Right lung (tissue), 5 donors: ENCODE measurements around the gene PDGFRA. TPM values are rescaled to one million over a fixed set of nuclear protein-coding genes. Genes with fewer than 3 reads are reported as not detected.
"Not testable (repeated sequence)": the region's sequence is repeated elsewhere in the genome, so short reads cannot be mapped to it uniquely, and the experiment has no call there.

ENCODE experiments used
- DNase-seq, 2 donors: peaks; one replicate each; pipeline ENCODE4 v3.0.0-alpha.2; 2013
- polyA plus RNA-seq, 5 donors: library from polyadenylated mRNA; unstranded; fragments of 120-200 nt; gene quantifications; one replicate each; pipeline versions ENCODE4 v1.2.1 to v1.2.3, GENCODE V29; 2013; ENCODE audit warnings: inconsistent platforms in 1 of 5, low replicate concordance in 1 of 5; ENCODE audit not compliant: insufficient read length in 5 of 5, insufficient read depth in 1 of 5

The PDGFRA gene
- polyA plus RNA-seq, 5 donors, result 70.5 to 149 (median 125) TPM

GRCh38 chr4:54315561-54316538 lies 86.8 kb downstream of the PDGFRA start:
- DNase-seq, result peak; percentile 7 to 25

DNA sequence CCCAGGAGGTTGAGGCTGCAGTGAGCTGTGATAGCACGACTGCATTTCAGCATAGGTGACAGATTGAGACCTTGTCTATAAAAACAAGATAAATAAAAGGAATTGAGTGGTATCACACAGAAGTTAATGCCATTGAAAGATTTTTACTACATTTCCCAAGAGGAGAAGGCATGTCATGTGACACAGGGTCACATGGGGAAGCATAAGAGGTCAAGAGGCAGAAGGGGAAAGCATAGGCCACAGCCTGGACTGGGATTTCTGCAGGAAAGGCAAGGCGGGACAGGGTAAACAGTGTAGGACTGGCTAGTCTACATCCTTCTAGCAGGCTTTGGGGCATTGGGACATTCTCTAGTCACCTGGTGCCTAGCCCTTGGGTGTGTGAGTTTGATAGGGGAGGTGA lies 88.6 kb downstream of the PDGFRA start:
- DNase-seq, result no peak

DNA sequence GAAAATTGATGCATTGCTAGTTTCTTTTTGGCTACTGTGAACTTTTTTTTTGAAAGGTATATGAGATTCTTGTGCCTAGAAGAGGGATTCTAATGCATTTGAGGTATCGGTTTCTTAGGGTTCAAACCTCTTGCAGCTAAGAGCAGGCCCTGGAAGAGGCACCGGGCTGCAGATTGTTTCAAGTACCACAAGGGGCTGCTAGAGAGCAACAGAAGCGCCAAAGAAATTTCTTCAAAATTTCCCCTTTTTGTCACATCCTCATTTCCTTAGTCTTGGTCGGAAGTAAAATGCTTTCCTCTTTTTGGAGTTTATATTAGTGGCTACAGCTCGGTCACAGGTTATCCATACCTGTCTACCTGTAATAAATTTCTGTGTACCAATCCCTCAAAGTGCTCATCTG lies 89.8 kb downstream of the PDGFRA start:
- peak in 1 of 2 donors; percentile 21 for DNase-seq

GRCh38 chr4:54320826-54321685 lies 92.0 kb downstream of the PDGFRA start:
- DNase-seq, result no peak

GRCh38 chr4:54322818-54323417 lies 93.8 kb downstream of the PDGFRA start:
- DNase-seq, result peak; percentile 24 to 47

DNA sequence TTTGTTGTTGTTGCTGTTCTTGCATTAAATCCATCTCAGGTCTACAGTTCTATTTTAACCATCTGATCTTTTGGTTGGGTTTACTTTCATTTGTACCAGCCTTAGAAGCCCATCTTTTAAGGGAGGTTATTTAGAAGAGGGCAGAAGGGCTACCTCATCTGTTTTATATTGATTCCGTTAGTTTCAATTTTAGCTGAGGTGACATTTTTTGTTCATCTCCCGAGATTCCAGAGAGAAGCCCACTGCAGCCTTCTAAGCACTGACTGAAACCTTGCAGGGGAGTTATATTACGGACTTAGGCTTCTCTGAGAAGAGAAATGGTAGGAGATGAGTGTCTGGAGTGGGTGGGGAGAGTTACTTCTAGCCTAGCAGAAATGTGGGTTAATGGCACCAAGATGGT lies 101.8 kb downstream of the PDGFRA start:
- no peak for DNase-seq

- no peak for DNase-seq
Measured at GRCh38 chr4:54332542-54332941, 103.4 kb downstream of the PDGFRA start.

DNA sequence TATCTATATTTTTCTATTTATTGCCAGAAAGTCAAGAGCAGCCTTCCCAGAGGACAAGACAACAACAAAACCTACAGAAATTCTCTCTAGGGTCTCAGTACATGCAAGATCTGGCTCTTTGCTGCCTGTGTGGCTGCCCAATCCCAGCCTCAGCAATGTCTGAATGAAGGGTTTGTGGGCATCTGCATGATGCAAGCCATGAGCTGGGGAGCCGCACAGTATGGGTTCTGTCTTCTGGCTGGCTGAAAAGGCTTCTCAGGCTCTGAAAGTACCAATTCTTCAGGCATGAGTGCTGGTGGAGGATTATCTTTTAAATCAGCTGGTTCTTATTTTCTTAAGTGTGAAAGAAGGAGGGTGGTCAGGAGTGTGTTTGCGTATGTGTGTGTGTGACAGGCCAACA lies 104.6 kb downstream of the PDGFRA start:
- DNase-seq, result no peak

- not testable (repeated sequence) for DNase-seq
Measured at GRCh38 chr4:54334769-54335168, 105.7 kb downstream of the PDGFRA start.

DNA sequence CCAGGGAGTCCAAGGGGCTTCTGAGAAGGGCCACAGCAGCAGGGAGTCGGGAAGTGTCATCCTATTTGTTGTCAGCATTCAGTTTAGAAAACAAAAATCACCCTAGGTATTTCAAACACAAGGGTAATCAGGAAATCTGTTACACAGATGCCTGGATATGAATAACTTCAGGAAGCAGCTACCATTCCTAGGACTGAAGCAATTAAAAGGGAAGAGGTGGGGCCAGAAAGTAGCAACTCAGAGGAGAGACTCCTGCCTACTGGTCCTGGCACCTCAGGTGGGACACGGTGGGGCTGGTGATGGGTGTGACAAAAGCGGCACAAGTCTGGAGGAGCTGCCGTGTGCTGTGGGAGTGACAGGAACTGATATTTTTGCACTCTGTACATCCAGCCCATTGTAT lies 107.9 kb downstream of the PDGFRA start:
- no peak for DNase-seq

DNA sequence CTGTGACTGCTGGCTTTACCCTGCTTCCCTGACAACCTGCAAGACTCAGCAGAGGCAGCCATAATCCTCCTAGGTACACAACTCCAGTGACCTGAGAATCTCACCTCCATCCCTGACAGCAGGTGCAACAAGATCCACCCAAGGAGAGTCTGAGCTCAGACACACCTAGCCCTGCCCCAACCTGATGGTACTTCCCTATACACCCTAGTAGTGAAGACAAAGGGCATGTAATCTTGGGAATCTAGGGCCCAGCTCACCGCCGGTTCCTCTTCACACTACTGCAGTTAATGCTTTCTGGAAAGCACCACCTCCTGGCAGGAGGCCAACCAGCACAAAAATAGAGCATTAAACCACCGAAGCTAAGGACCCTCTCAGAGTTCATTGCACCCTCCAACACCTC lies 113.0 kb downstream of the PDGFRA start:
- not testable (repeated sequence) for DNase-seq

Other genes starting within 250 kb of the PDGFRA start
- gene CHIC2, start 164.7 kb upstream of the PDGFRA start, polyA plus RNA-seq, result 10 to 100 TPM; 26.3 to 34.9 (median 30.4) TPM
- not detected for gene GSX2, start 129.1 kb upstream of the PDGFRA start, polyA plus RNA-seq